WTC11 (cell line): ENCODE data around the gene ZNF609. TPM values are rescaled to one million over a fixed set of nuclear protein-coding genes. Genes with fewer than 3 reads are reported as not detected.

Source experiments
- ATAC-seq: fragments of 200-7000 bp; cut with Tn5 transposase; 2 replicates; pipeline ENCODE4 v1.10.0; 2021; ENCODE audit warnings: mild to moderate bottlenecking, moderate library complexity
- CTCF ChIA-PET: fragments of 300-600 bp; sonication (Branson Sonifier 250); formaldehyde crosslinking; loops from one replicate; lab custom pipeline; 2021; ENCODE audit warnings: antibody characterized with exemption; lab: Charles Lee
- POLR2A ChIA-PET: fragments of 350-600 bp; sonication (Branson Sonifier 250); formaldehyde crosslinking; loops from one replicate; lab custom pipeline; 2021; ENCODE audit warnings: antibody characterized with exemption; lab: Charles Lee
- DNase-seq: peaks from one replicate; pipeline ENCODE4 v3.0.0; 2021; ENCODE audit warnings: low spot score
- H3K27ac Mint-ChIP-seq: 2 replicates; pipeline ENCODE4 v1.8.0; 2021; ENCODE audit warnings: mixed read lengths
- H3K27me3 Mint-ChIP-seq: 2 replicates; pipeline ENCODE4 v1.8.0; 2021; ENCODE audit warnings: low read depth, mild to moderate bottlenecking, moderate library complexity, mixed read lengths
- H3K36me3 Mint-ChIP-seq: 2 replicates; pipeline ENCODE4 v1.8.0; 2021; ENCODE audit warnings: mixed read lengths
- H3K4me1 Mint-ChIP-seq: 2 replicates; pipeline ENCODE4 v1.8.0; 2022; ENCODE audit warnings: mixed read lengths
- H3K4me3 Mint-ChIP-seq: 2 replicates; pipeline ENCODE4 v1.8.0; 2021; ENCODE audit warnings: mild to moderate bottlenecking, moderate library complexity, mixed read lengths
- H3K9me3 Mint-ChIP-seq: 2 replicates; pipeline ENCODE4 v1.8.0; 2021; ENCODE audit warnings: mixed read lengths
- CREM ChIP-seq: sonication (generic); formaldehyde crosslinking; IDR thresholded peaks from 2 replicates; pipeline ENCODE4 v1.8.1; 2022; ENCODE audit warnings: mild to moderate bottlenecking, missing genetic modification reagents, moderate library complexity
- CTCF ChIP-seq: fragments of 200-600 bp; IDR thresholded peaks from 2 replicates; pipeline ENCODE4 v1.8.0; 2022; ENCODE audit warnings: antibody characterized with exemption
- ELF4 ChIP-seq: sonication (generic); formaldehyde crosslinking; IDR thresholded peaks from 2 replicates; pipeline ENCODE4 v1.8.1; 2022; ENCODE audit warnings: low read depth, mild to moderate bottlenecking, moderate library complexity, missing genetic modification reagents
- FOXP1 ChIP-seq: sonication (generic); formaldehyde crosslinking; IDR thresholded peaks from 2 replicates; pipeline ENCODE4 v1.8.0; 2022; ENCODE audit warnings: missing genetic modification reagents, mild to moderate bottlenecking, moderate library complexity, borderline replicate concordance
- GRHL2 ChIP-seq: fragments of 250-450 bp; sonication (Bioruptor Pico); IDR thresholded peaks from 2 replicates; pipeline ENCODE4 v1.8.0; 2022; ENCODE audit warnings: mild to moderate bottlenecking, moderate library complexity; ENCODE audit not compliant: insufficient replicate concordance, severe bottlenecking
- GTF2I ChIP-seq: fragments of 250-450 bp; sonication (Bioruptor Pico); conservative IDR thresholded peaks from 2 replicates; pipeline ENCODE4 v1.4.0; 2021; ENCODE audit warnings: mild to moderate bottlenecking
- HMGXB4 ChIP-seq: sonication (generic); formaldehyde crosslinking; IDR thresholded peaks from 2 replicates; pipeline ENCODE4 v1.8.1; 2023; ENCODE audit warnings: mild to moderate bottlenecking, moderate library complexity, missing genetic modification reagents
- KAT7 ChIP-seq: sonication (generic); formaldehyde crosslinking; IDR thresholded peaks from 2 replicates; pipeline ENCODE4 v1.8.1; 2023; ENCODE audit warnings: missing genetic modification reagents, mild to moderate bottlenecking, borderline replicate concordance
- MAX ChIP-seq: sonication (generic); formaldehyde crosslinking; IDR thresholded peaks from 2 replicates; pipeline ENCODE4 v1.8.0; 2022; ENCODE audit warnings: mild to moderate bottlenecking, missing genetic modification reagents
- NR2C2 ChIP-seq: sonication (generic); formaldehyde crosslinking; IDR thresholded peaks from 2 replicates; pipeline ENCODE4 v1.8.0; 2022; ENCODE audit warnings: mild to moderate bottlenecking, missing genetic modification reagents
- PRRX2 ChIP-seq: fragments of 250-450 bp; sonication (Bioruptor Pico); IDR thresholded peaks from 2 replicates; pipeline ENCODE4 v1.8.0; 2021; ENCODE audit warnings: mild to moderate bottlenecking
- SOX15 ChIP-seq: fragments of 250-450 bp; sonication (Bioruptor Pico); IDR thresholded peaks from 2 replicates; pipeline ENCODE4 v1.9.0; 2021; ENCODE audit warnings: mild to moderate bottlenecking
- ZBTB43 ChIP-seq: sonication (generic); formaldehyde crosslinking; IDR thresholded peaks from 2 replicates; pipeline ENCODE4 v1.8.1; 2023; ENCODE audit warnings: mild to moderate bottlenecking, missing genetic modification reagents
- ZMAT4 ChIP-seq: fragments of 250-450 bp; sonication (Bioruptor Pico); IDR thresholded peaks from 2 replicates; pipeline ENCODE4 v1.9.0; 2021; ENCODE audit warnings: mild to moderate bottlenecking
- ZNF121 ChIP-seq: sonication (generic); formaldehyde crosslinking; IDR thresholded peaks from 2 replicates; pipeline ENCODE4 v1.8.0; 2023; ENCODE audit warnings: missing genetic modification reagents
- ZNF219 ChIP-seq: sonication (generic); formaldehyde crosslinking; IDR thresholded peaks from 2 replicates; pipeline ENCODE4 v1.8.0; 2023; ENCODE audit warnings: missing genetic modification reagents, mild to moderate bottlenecking, borderline replicate concordance
- ZNF396 ChIP-seq: fragments of 250-450 bp; sonication (Bioruptor Pico); IDR thresholded peaks from 2 replicates; pipeline ENCODE4 v1.8.0; 2021; ENCODE audit warnings: mild to moderate bottlenecking, moderate library complexity, borderline replicate concordance
- ZNF671 ChIP-seq: fragments of 250-450 bp; sonication (Bioruptor Pico); IDR thresholded peaks from 2 replicates; pipeline ENCODE4 v1.8.0; 2021; ENCODE audit warnings: mild to moderate bottlenecking
- total RNA-seq: library from RNA; stranded (reverse); gene quantifications from 3 replicates; pipeline ENCODE4 v1.2.3, GENCODE V29; 2021
- TF ChIP-seq, protein P1 (sequence below): sonication (generic); formaldehyde crosslinking; IDR thresholded peaks from 2 replicates; pipeline ENCODE4 v1.8.0; 2022; ENCODE audit warnings: mild to moderate bottlenecking, missing genetic modification reagents
- TF ChIP-seq, protein P2 (sequence below): sonication (generic); formaldehyde crosslinking; conservative IDR thresholded peaks from 2 replicates; pipeline ENCODE4 v1.8.1; 2022; ENCODE audit warnings: mild to moderate bottlenecking, missing genetic modification reagents
- TF ChIP-seq, protein P3 (sequence below): fragments of 250-450 bp; sonication (Bioruptor Pico); IDR thresholded peaks from 2 replicates; pipeline ENCODE4 v2.1.2; 2022; ENCODE audit warnings: mild to moderate bottlenecking, moderate library complexity

ZNF609 gene
- total RNA-seq, 1 experiment from 2014 or later: 47.4 TPM

- no peak for TF ChIP-seq ZNF219 (CRISPR knock-in tag)
These were observed 123.6 kb downstream of the ZNF609 start (continued) for GRCh38 chr15:64583983-64584382.

DNA sequence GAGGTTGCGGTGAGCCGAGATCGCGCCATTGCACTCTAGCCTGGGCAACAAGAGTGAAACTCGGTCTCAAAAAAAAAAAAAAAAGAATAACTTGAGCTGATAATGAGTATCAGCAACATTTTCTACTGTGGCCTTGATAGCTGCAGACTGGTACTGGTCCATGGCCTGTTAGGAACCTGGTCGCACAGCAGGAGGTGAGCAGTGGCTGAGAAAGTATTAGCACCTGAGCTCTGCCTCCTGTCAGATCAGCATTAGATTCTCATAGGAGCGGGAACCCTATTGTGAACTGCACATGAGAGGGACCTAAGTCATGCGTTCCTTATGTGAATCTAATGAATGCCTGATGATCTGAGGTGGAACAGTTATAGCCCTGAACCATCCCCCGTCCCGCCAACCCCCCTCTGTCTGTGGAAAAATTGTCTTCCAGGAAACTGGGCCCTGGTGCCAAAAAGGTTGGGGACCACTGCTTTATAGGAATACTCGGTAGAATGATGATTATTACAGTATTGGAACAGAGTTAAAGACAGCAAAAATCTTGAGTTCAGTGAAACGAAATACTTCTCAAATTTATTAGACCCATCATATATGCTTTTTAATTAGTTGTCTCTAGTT, 126.0 kb downstream of the ZNF609 start:
- DNase-seq: peak; percentile 24
- H3K27me3 Mint-ChIP-seq: no peaks in the 10 kb centered on the region
- ATAC-seq: no peak
- H3K9me3 Mint-ChIP-seq: no peaks in the 10 kb centered on the region
- TF ChIP-seq CREM (CRISPR knock-in tag) (no peak), FOXP1 (CRISPR knock-in tag) (no peak), PRRX2 (CRISPR knock-in tag) (no peak), ZBTB43 (CRISPR knock-in tag) (no peak)
- TF ChIP-seq, protein P1, sequence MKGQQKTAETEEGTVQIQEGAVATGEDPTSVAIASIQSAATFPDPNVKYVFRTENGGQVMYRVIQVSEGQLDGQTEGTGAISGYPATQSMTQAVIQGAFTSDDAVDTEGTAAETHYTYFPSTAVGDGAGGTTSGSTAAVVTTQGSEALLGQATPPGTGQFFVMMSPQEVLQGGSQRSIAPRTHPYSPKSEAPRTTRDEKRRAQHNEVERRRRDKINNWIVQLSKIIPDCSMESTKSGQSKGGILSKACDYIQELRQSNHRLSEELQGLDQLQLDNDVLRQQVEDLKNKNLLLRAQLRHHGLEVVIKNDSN (CRISPR knock-in tag): no peak
- ChIA-PET CTCF (interaction anchor here (1.1 kb wide), 1 partner anchor 67 kb away, joined by 3 read pairs; no protein-coding TSS in a partner anchor), POLR2A (interaction anchor here (0.7 kb wide), 1 partner anchor 24 kb away, joined by 5 read pairs; no protein-coding TSS in a partner anchor)
- no peak overlapping the region for H3K4me3 Mint-ChIP-seq
- no peak overlapping the region for H3K27ac Mint-ChIP-seq
- H3K4me1 Mint-ChIP-seq: peaks cover 23% of the 10 kb centered on the region
- H3K36me3 Mint-ChIP-seq: no peaks in the 10 kb centered on the region

- peaks cover 18% of the 10 kb centered on the region for H3K4me1 Mint-ChIP-seq
- TF ChIP-seq, protein P2, sequence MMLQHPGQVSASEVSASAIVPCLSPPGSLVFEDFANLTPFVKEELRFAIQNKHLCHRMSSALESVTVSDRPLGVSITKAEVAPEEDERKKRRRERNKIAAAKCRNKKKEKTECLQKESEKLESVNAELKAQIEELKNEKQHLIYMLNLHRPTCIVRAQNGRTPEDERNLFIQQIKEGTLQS (CRISPR knock-in tag): no peak
- TF ChIP-seq CTCF (no peak), SOX15 (no peak), ZNF671 (CRISPR knock-in tag) (no peak)
- TF ChIP-seq, all 79 proteins: peak for 0
- ATAC-seq (no peak), DNase-seq (no peak)
- Mint-ChIP-seq H3K4me3 (no peak overlapping the region), H3K27ac (no peak overlapping the region), H3K36me3 (no peaks in the 10 kb centered on the region), H3K27me3 (no peaks in the 10 kb centered on the region), H3K9me3 (no peaks in the 10 kb centered on the region)
- ChIA-PET CTCF (no interaction called here), POLR2A (no interaction called here)
These were observed 126.6 kb downstream of the ZNF609 start for GRCh38 chr15:64586984-64587383.

DNA sequence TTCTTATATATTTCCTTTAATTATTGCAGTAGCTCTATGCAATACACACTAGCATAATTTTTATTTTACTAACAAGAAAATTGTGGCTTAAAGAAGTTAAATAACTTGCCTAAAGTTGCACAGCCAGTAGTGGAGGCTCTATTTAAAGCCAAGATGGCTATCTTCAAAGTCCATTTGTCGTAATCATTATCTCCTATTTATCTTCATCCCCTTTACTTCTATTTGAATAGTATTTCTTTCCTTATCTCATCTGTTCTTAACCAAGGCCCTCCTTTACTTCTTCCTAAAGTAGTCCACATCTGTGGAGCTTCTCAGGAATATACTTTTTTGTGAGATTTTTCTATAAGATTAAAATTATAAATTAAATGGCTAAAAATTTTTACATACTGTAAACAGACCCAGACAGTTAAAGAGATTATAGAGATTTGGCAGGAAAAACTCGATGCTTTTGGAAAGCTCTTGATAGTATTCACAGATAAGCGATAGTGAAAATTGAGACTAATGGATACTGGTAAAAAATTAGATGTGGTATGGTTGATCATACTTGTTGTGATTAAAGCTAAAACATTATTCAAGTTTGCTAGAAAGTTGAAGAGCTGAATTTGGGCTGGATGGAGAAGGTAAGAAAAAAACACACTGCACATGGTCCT, 129.2 kb downstream of the ZNF609 start:
- Mint-ChIP-seq H3K36me3 (no peaks in the 10 kb centered on the region), H3K4me3 (no peak overlapping the region), H3K4me1 (peaks cover 20% of the 10 kb centered on the region), H3K27ac (no peak overlapping the region), H3K27me3 (no peaks in the 10 kb centered on the region), H3K9me3 (no peaks in the 10 kb centered on the region)
- ChIA-PET POLR2A (no interaction called here), CTCF (no interaction called here)
- ATAC-seq: no peak
- DNase-seq: no peak
- TF ChIP-seq MAX (no peak), CREM (CRISPR knock-in tag) (no peak), GTF2I (CRISPR knock-in tag) (no peak), KAT7 (CRISPR knock-in tag) (no peak), SOX15 (no peak), ZNF219 (CRISPR knock-in tag) (no peak), ELF4 (CRISPR knock-in tag) (no peak), HMGXB4 (CRISPR knock-in tag) (no peak), GRHL2 (CRISPR knock-in tag) (no peak), NR2C2 (no peak), ZMAT4 (CRISPR knock-in tag) (no peak), ZNF121 (no peak), ZNF396 (CRISPR knock-in tag) (no peak)
- TF ChIP-seq, protein P3, sequence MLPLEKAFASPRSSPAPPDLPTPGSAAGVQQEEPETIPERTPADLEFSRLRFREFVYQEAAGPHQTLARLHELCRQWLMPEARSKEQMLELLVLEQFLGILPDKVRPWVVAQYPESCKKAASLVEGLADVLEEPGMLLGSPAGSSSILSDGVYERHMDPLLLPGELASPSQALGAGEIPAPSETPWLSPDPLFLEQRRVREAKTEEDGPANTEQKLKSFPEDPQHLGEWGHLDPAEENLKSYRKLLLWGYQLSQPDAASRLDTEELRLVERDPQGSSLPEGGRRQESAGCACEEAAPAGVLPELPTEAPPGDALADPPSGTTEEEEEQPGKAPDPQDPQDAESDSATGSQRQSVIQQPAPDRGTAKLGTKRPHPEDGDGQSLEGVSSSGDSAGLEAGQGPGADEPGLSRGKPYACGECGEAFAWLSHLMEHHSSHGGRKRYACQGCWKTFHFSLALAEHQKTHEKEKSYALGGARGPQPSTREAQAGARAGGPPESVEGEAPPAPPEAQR: no peak
